ENCODE data around the gene ONECUT1.

The ONECUT1 gene

GRCh38 chr15:52772766-52773165, 17.4 kb downstream of the ONECUT1 start:
- ChIA-PET POLR2A (no interaction called here), CTCF (interaction anchor here (1.1 kb wide), 1 partner anchor 9 kb away, joined by 3 read pairs; no protein-coding TSS in a partner anchor)
- H3K4me3 ChIP-seq (ENCODE audit: low read depth, low read length) = no peak overlapping the region
- no peak for DNase-seq (ENCODE audit: low read depth, low spot score)
- TF ChIP-seq CTCF (IDR thresholded peaks at IDR 0.05; ENCODE audit: insufficient read depth, low read length, missing control alignments) = no peak

- CTCF ChIA-PET = interaction anchor here (1.6 to 2.4 kb wide), 2 partner anchors 13 to 14 kb away, joined by 5 to 9 read pairs; no protein-coding TSS in a partner anchor
- POLR2A ChIA-PET = no interaction called here
- H3K4me3 ChIP-seq (ENCODE audit: low read depth, low read length) = no peak overlapping the region
- no peak for DNase-seq (ENCODE audit: low read depth, low spot score)
- peak; percentile 28 for TF ChIP-seq CTCF (IDR thresholded peaks at IDR 0.05; ENCODE audit: insufficient read depth, low read length, missing control alignments)
These were observed 24.4 kb downstream of the ONECUT1 start for GRCh38 chr15:52765785-52766184.

GRCh38 chr15:52764731-52765130, 25.4 kb downstream of the ONECUT1 start:
- TF ChIP-seq CTCF (IDR thresholded peaks at IDR 0.05; ENCODE audit: insufficient read depth, low read length, missing control alignments) = no peak
- POLR2A ChIA-PET = no interaction called here
- CTCF ChIA-PET = interaction anchor here (0.6 kb wide), 1 partner anchor 29 kb away, joined by 3 read pairs; no protein-coding TSS in a partner anchor
- no peak overlapping the region for H3K4me3 ChIP-seq (ENCODE audit: low read depth, low read length)
- no peak for DNase-seq (ENCODE audit: low read depth, low spot score)

GRCh38 chr15:52762621-52763020, 27.5 kb downstream of the ONECUT1 start:
- DNase-seq (ENCODE audit: low read depth, low spot score) = no peak
- H3K4me3 ChIP-seq (ENCODE audit: low read depth, low read length) = no peak overlapping the region
- no peak for TF ChIP-seq CTCF (IDR thresholded peaks at IDR 0.05; ENCODE audit: insufficient read depth, low read length, missing control alignments)
- POLR2A ChIA-PET = no interaction called here
- CTCF ChIA-PET = no interaction called here

- CTCF ChIA-PET = no interaction called here
- DNase-seq (ENCODE audit: low read depth, low spot score) = no peak
- TF ChIP-seq CTCF (IDR thresholded peaks at IDR 0.05; ENCODE audit: insufficient read depth, low read length, missing control alignments) = no peak
- POLR2A ChIA-PET = no interaction called here
- no peak overlapping the region for H3K4me3 ChIP-seq (ENCODE audit: low read depth, low read length)
These were observed 29.6 kb downstream of the ONECUT1 start for GRCh38 chr15:52760562-52760961.

GRCh38 chr15:52759969-52760368, 30.2 kb downstream of the ONECUT1 start:
- no peak overlapping the region for H3K4me3 ChIP-seq (ENCODE audit: low read depth, low read length)
- DNase-seq (ENCODE audit: low read depth, low spot score) = no peak
- ChIA-PET POLR2A (no interaction called here), CTCF (no interaction called here)
- no peak for TF ChIP-seq CTCF (IDR thresholded peaks at IDR 0.05; ENCODE audit: insufficient read depth, low read length, missing control alignments)
